ENCODE data around the gene CLTA.

The CLTA gene

GRCh38 chr9:36145970-36146369 is 44.8 kb upstream of the CLTA start:
- TF ChIP-seq CTCF (conservative IDR thresholded peaks at IDR 0.05), result no peak
- H3K27ac ChIP-seq, result no peak overlapping the region

GRCh38 chr9:36146651-36147050 is 44.1 kb upstream of the CLTA start:
- H3K27ac ChIP-seq, result no peak overlapping the region
- TF ChIP-seq CTCF (conservative IDR thresholded peaks at IDR 0.05), result no peak

- no peak overlapping the region for H3K27ac ChIP-seq
- TF ChIP-seq CTCF (conservative IDR thresholded peaks at IDR 0.05), result no peak
Observed at GRCh38 chr9:36147441-36148175, 43.1 kb upstream of the CLTA start.

GRCh38 chr9:36148311-36149051 is 42.2 kb upstream of the CLTA start:
- H3K27ac ChIP-seq, result no peak overlapping the region; the same call in 1 of the 2 replicates
- TF ChIP-seq CTCF (conservative IDR thresholded peaks at IDR 0.05), result no peak

- H3K27ac ChIP-seq, result no peak overlapping the region
- no peak for TF ChIP-seq CTCF (conservative IDR thresholded peaks at IDR 0.05)
Observed at GRCh38 chr9:36149197-36149596, 41.5 kb upstream of the CLTA start.

DNA sequence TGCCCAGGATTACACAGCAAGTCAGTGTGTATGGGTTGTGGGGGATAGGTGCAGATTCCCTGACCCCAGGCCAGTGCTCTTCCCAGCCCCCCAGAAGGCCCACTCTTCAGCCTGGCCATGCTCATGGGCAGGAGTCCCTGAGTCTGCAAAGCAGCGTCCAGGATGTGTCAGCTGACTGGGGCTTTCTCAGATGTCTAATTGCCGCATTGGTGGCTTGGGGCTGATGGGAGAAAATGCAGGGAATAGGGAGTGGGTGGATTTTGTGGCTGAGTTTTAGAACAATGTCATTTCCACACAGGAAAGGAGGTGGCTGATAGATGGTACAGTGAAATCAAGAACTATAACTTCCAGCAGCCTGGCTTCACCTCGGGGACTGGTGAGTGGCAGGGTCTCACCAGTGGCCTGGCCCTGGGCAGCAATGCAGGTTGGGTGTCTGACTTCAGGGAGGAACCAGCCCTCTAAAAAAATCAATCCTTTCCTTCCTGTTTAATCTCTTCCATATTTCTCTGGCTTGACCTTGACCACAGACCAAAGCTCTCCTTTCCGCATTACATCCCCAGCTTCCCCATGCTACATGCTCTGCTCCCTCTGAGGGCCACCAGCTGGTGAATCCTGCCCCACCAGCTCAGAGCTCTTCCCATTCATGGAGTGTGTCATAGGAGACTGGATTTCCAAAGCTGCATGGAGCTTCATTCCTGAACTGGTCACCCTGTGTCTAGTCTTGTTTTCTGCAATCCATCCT is 40.0 kb upstream of the CLTA start:
- no peak overlapping the region for H3K27ac ChIP-seq
- TF ChIP-seq CTCF (conservative IDR thresholded peaks at IDR 0.05), result no peak

All from VCaP (cell line).